ENCODE data around the gene FAM110A.

FAM110A gene

DNA sequence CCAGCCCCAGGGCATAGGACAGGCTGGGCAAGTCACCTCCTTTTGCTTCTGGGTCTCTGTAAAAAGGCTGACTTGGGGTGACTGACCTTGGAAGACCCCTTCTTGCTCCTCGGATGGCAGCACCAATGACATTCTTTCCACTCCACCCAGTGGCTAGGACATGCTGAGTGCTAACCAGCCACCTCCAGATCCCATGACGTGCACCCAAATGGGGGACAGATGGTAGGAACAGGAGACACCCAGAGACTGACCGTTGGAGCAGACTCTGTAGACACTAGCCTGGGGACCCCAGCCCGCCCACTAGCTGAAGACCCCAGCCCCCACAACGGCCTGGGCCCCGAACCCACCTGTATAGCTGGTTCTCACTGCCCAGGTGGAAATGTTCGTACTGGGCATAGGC is 44.3 kb downstream of the FAM110A start:
- H2AK5ac ChIP-seq (ENCODE audit: low read depth, low read length): no peak overlapping the region
- H3K4ac ChIP-seq (ENCODE audit: low read length): no peak overlapping the region
- WGBS, 2 donors (ENCODE audit: extremely low coverage in 2 of 2, insufficient read length in 2 of 2, insufficient replicate concordance in 1 of 2): no CpG with 5 or more reads among the region's 7 CpGs

GRCh38 chr20:878511-879307 is 45.2 kb downstream of the FAM110A start:
- no peak overlapping the region for H3K27ac ChIP-seq (replicated peaks; ENCODE audit: low read length)
- H2BK12ac ChIP-seq (ENCODE audit: low read length): no peak overlapping the region
- DNase-seq (ENCODE audit: low spot score): peak; percentile 74
- H3K9ac ChIP-seq (ENCODE audit: low read depth, low read length, poor library complexity): no peak overlapping the region
- no peak overlapping the region for H3K23ac ChIP-seq (ENCODE audit: low read depth, low read length, poor library complexity)
- H3K14ac ChIP-seq (ENCODE audit: low read length): no peak overlapping the region
- no peaks in the 10 kb centered on the region for H3K36me3 ChIP-seq (replicated peaks in 1 of 2; ENCODE audit: control insufficient read depth in 2 of 2, insufficient read depth in 2 of 2, low read length in 2 of 2)
- H2BK15ac ChIP-seq (ENCODE audit: low read length): no peak overlapping the region
- no peak overlapping the region for H4K91ac ChIP-seq (ENCODE audit: low read depth, low read length, poor library complexity)
- H3K79me1 ChIP-seq (ENCODE audit: low read depth, low read length): no peaks in the 10 kb centered on the region
- H3K4me1 ChIP-seq (ENCODE audit: control insufficient read depth in 2 of 2, insufficient read depth in 1 of 2, low read depth in 1 of 2, low read length in 2 of 2): no peaks in the 10 kb centered on the region
- H3K4ac ChIP-seq (ENCODE audit: low read length): no peak overlapping the region
- WGBS, 2 donors (ENCODE audit: extremely low coverage in 2 of 2, insufficient read length in 2 of 2, insufficient replicate concordance in 1 of 2): no CpG with 5 or more reads among the region's 9 CpGs
- no peaks in the 10 kb centered on the region for H3K9me3 ChIP-seq (replicated peaks in 1 of 2; ENCODE audit: control insufficient read depth in 2 of 2, insufficient read depth in 1 of 2, low read depth in 1 of 2, low read length in 2 of 2)
- H2AFZ ChIP-seq (ENCODE audit: low read length): no peak overlapping the region
- H3K4me2 ChIP-seq (ENCODE audit: insufficient read depth, low read length, poor library complexity, severe bottlenecking): no peak overlapping the region
- H3K4me3 ChIP-seq (ENCODE audit: low read length in 2 of 2): no peak overlapping the region
- H3K18ac ChIP-seq (ENCODE audit: low read length): no peak overlapping the region
- no peak overlapping the region for H4K8ac ChIP-seq (ENCODE audit: low read depth, low read length)
- H2AK5ac ChIP-seq (ENCODE audit: low read depth, low read length): no peak overlapping the region
- no peak overlapping the region for H2BK120ac ChIP-seq (ENCODE audit: low read depth, low read length)
- H3K27me3 ChIP-seq (ENCODE audit: control insufficient read depth in 3 of 3, insufficient read depth in 3 of 3, low read depth in 1 of 3, low read length in 3 of 3): peaks cover 0 to 9% (median 0%) of the 10 kb centered on the region in 3 experiments
- no peak overlapping the region for H2BK5ac ChIP-seq (ENCODE audit: low read length)

More for the DNA sequence above, 44.3 kb downstream of the FAM110A start:
- no peak overlapping the region for H2BK15ac ChIP-seq (ENCODE audit: low read length)
- H3K79me1 ChIP-seq (ENCODE audit: low read depth, low read length): no peaks in the 10 kb centered on the region
- H4K8ac ChIP-seq (ENCODE audit: low read depth, low read length): no peak overlapping the region
- H3K23ac ChIP-seq (ENCODE audit: low read depth, low read length, poor library complexity): no peak overlapping the region
- no peaks in the 10 kb centered on the region for H3K36me3 ChIP-seq (replicated peaks in 1 of 2; ENCODE audit: control insufficient read depth in 2 of 2, insufficient read depth in 2 of 2, low read length in 2 of 2)
- H3K14ac ChIP-seq (ENCODE audit: low read length): no peak overlapping the region
- H3K4me3 ChIP-seq (ENCODE audit: low read length in 2 of 2): peak overlapping the region in 1 of 2 donors; percentile 15
- DNase-seq (ENCODE audit: low spot score): no peak
- H3K4me1 ChIP-seq (ENCODE audit: control insufficient read depth in 2 of 2, insufficient read depth in 1 of 2, low read depth in 1 of 2, low read length in 2 of 2): peaks cover 0 to 2% of the 10 kb centered on the region in 2 donors
- no peak overlapping the region for H3K18ac ChIP-seq (ENCODE audit: low read length)
- no peak overlapping the region for H2BK120ac ChIP-seq (ENCODE audit: low read depth, low read length)
- no peaks in the 10 kb centered on the region for H3K9me3 ChIP-seq (replicated peaks in 1 of 2; ENCODE audit: control insufficient read depth in 2 of 2, insufficient read depth in 1 of 2, low read depth in 1 of 2, low read length in 2 of 2)
- no peak overlapping the region for H2BK12ac ChIP-seq (ENCODE audit: low read length)
- H3K4me2 ChIP-seq (ENCODE audit: insufficient read depth, low read length, poor library complexity, severe bottlenecking): no peak overlapping the region
- no peak overlapping the region for H3K9ac ChIP-seq (ENCODE audit: low read depth, low read length, poor library complexity)
- H3K27me3 ChIP-seq (ENCODE audit: control insufficient read depth in 3 of 3, insufficient read depth in 3 of 3, low read depth in 1 of 3, low read length in 3 of 3): peaks cover 0 to 3% (median 0%) of the 10 kb centered on the region in 3 experiments
- H4K91ac ChIP-seq (ENCODE audit: low read depth, low read length, poor library complexity): no peak overlapping the region
- no peak overlapping the region for H2BK5ac ChIP-seq (ENCODE audit: low read length)
- no peak overlapping the region for H3K27ac ChIP-seq (replicated peaks; ENCODE audit: low read length)
- no peak overlapping the region for H2AFZ ChIP-seq (ENCODE audit: low read length)

GRCh38 chr20:879626-880025 is 46.1 kb downstream of the FAM110A start:
- Histone ChIP-seq H3K4ac (ENCODE audit: low read length) (no peak overlapping the region), H2BK15ac (ENCODE audit: low read length) (no peak overlapping the region), H3K4me3 (ENCODE audit: low read length in 2 of 2) (no peak overlapping the region), H3K9ac (ENCODE audit: low read depth, low read length, poor library complexity) (no peak overlapping the region), H2BK12ac (ENCODE audit: low read length) (no peak overlapping the region), H3K18ac (ENCODE audit: low read length) (no peak overlapping the region), H2AK5ac (ENCODE audit: low read depth, low read length) (no peak overlapping the region), H3K23ac (ENCODE audit: low read depth, low read length, poor library complexity) (no peak overlapping the region), H3K4me2 (ENCODE audit: insufficient read depth, low read length, poor library complexity, severe bottlenecking) (no peak overlapping the region), H3K36me3 (replicated peaks in 1 of 2; ENCODE audit: control insufficient read depth in 2 of 2, insufficient read depth in 2 of 2, low read length in 2 of 2) (no peaks in the 10 kb centered on the region), H3K4me1 (ENCODE audit: control insufficient read depth in 2 of 2, insufficient read depth in 1 of 2, low read depth in 1 of 2, low read length in 2 of 2) (no peaks in the 10 kb centered on the region), H3K79me1 (ENCODE audit: low read depth, low read length) (no peaks in the 10 kb centered on the region), H2BK120ac (ENCODE audit: low read depth, low read length) (no peak overlapping the region), H3K27me3 (ENCODE audit: control insufficient read depth in 3 of 3, insufficient read depth in 3 of 3, low read depth in 1 of 3, low read length in 3 of 3) (peaks cover 0 to 18% (median 0%) of the 10 kb centered on the region in 3 experiments), H4K8ac (ENCODE audit: low read depth, low read length) (no peak overlapping the region), H2BK5ac (ENCODE audit: low read length) (no peak overlapping the region), H3K27ac (replicated peaks; ENCODE audit: low read length) (no peak overlapping the region), H3K14ac (ENCODE audit: low read length) (no peak overlapping the region), H3K9me3 (replicated peaks in 1 of 2; ENCODE audit: control insufficient read depth in 2 of 2, insufficient read depth in 1 of 2, low read depth in 1 of 2, low read length in 2 of 2) (no peaks in the 10 kb centered on the region), H2AFZ (ENCODE audit: low read length) (no peak overlapping the region), H4K91ac (ENCODE audit: low read depth, low read length, poor library complexity) (no peak overlapping the region)
- no peak for DNase-seq (ENCODE audit: low spot score)
- no CpG with 5 or more reads among the region's 4 CpGs for WGBS, 2 donors (ENCODE audit: extremely low coverage in 2 of 2, insufficient read length in 2 of 2, insufficient replicate concordance in 1 of 2)

DNA sequence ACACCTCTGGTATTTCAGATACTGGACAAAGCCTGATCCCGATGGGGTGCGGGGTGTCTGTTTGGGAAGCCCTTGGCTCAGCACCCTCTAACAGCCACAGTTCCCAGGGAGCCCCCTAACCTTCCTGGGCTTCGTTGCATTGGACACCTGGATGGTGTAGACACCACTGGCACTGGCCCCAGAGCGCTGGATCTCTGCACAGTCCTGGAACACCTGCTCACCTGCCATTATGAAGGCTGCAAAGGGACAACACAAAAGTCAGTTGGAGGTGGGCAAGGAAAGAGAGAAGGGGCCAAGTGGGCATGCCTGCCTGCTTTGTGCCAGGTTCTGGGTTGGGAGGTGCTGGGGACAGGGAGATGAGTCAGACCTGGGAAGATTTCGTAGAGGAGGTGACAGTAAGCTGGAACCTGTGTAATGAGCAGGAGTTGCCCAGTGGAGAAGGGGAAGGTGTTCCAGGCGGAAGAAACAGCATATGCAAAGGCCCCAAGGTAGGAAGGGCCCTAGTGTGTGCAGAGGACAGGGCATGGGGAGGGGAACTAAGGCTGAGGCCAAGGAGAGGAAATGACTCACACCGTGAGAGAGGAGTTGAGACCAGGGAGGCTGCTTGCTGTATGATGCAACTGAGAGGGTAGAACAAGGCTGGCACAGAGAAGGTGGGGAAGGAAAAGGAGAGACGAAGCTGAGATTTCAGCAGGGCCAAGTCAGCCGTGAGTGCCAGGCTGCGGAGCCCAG is 47.7 kb downstream of the FAM110A start:
- no peak overlapping the region for H3K23ac ChIP-seq (ENCODE audit: low read depth, low read length, poor library complexity)
- no peak overlapping the region for H3K18ac ChIP-seq (ENCODE audit: low read length)
- no peak overlapping the region for H2BK15ac ChIP-seq (ENCODE audit: low read length)
- no peak overlapping the region for H2BK12ac ChIP-seq (ENCODE audit: low read length)
- H4K8ac ChIP-seq (ENCODE audit: low read depth, low read length): no peak overlapping the region
- H3K27me3 ChIP-seq (ENCODE audit: control insufficient read depth in 3 of 3, insufficient read depth in 3 of 3, low read depth in 1 of 3, low read length in 3 of 3): peaks cover 0 to 34% (median 2%) of the 10 kb centered on the region in 3 experiments
- no peaks in the 10 kb centered on the region for H3K9me3 ChIP-seq (replicated peaks in 1 of 2; ENCODE audit: control insufficient read depth in 2 of 2, insufficient read depth in 1 of 2, low read depth in 1 of 2, low read length in 2 of 2)
- peaks cover 0 to 1% of the 10 kb centered on the region in 2 donors for H3K4me1 ChIP-seq (ENCODE audit: control insufficient read depth in 2 of 2, insufficient read depth in 1 of 2, low read depth in 1 of 2, low read length in 2 of 2)
- H3K79me1 ChIP-seq (ENCODE audit: low read depth, low read length): no peaks in the 10 kb centered on the region
- H3K27ac ChIP-seq (replicated peaks; ENCODE audit: low read length): no peak overlapping the region
- H2BK5ac ChIP-seq (ENCODE audit: low read length): no peak overlapping the region
- no peak overlapping the region for H4K91ac ChIP-seq (ENCODE audit: low read depth, low read length, poor library complexity)
- no peaks in the 10 kb centered on the region for H3K36me3 ChIP-seq (replicated peaks in 1 of 2; ENCODE audit: control insufficient read depth in 2 of 2, insufficient read depth in 2 of 2, low read length in 2 of 2)
- no peak overlapping the region for H2AFZ ChIP-seq (ENCODE audit: low read length)
- no peak overlapping the region for H3K9ac ChIP-seq (ENCODE audit: low read depth, low read length, poor library complexity)
- H3K4ac ChIP-seq (ENCODE audit: low read length): no peak overlapping the region
- DNase-seq (ENCODE audit: low spot score): no peak
- no CpG with 5 or more reads among the region's 10 CpGs for WGBS, 2 donors (ENCODE audit: extremely low coverage in 2 of 2, insufficient read length in 2 of 2, insufficient replicate concordance in 1 of 2)
- no peak overlapping the region for H3K4me2 ChIP-seq (ENCODE audit: insufficient read depth, low read length, poor library complexity, severe bottlenecking)
- H2BK120ac ChIP-seq (ENCODE audit: low read depth, low read length): no peak overlapping the region
- H2AK5ac ChIP-seq (ENCODE audit: low read depth, low read length): no peak overlapping the region
- no peak overlapping the region for H3K14ac ChIP-seq (ENCODE audit: low read length)
- H3K4me3 ChIP-seq (ENCODE audit: low read length in 2 of 2): no peak overlapping the region
